K562 (cell line): ENCODE data around the gene NECTIN4. TPM values are rescaled to one million over a fixed set of nuclear protein-coding genes. Genes with fewer than 3 reads are reported as not detected.
"Not testable (repeated sequence)": the region's sequence is repeated elsewhere in the genome, so short reads cannot be mapped to it uniquely, and the experiment has no call there.

Source experiments
- ATAC-seq: fragments of 200-7000 bp; cut with Tn5 transposase; 3 replicates; pipeline ENCODE4 v1.9.1; 2020; ENCODE audit warnings: moderate library complexity
- BruUV-seq: library from RNA; stranded (reverse); fragments of 400-500 nt; replicated peaks from 2 replicates; lab custom pipeline; 2021; lab: Mats Ljungman, UMichigan
- CTCF ChIA-PET: fragments of 300-600 bp; formaldehyde crosslinking; extraction: SDS; loops from one replicate; lab custom pipeline; 2021; ENCODE audit warnings: low intra/inter-chr PET ratio; lab: Yijun Ruan, JAX
- POLR2A ChIA-PET: fragments of 300-600, 350-650 bp; sonication (Branson Sonifier 250); formaldehyde crosslinking; extraction: SDS; loops from one replicate; lab custom pipeline; 2021; ENCODE audit warnings: antibody characterized with exemption, inconsistent platforms; lab: Yijun Ruan, JAX
- DNase-seq, 4 experiments: peaks; one replicate each; pipeline versions ENCODE4 v3.0.0 to v3.0.0-alpha.2; 2011 to 2018; ENCODE audit warnings: low spot score in 3 of 4, mixed read lengths in 3 of 4; ENCODE audit errors: extremely low read depth in 1 of 4
- FAIRE-seq: peaks from 2 replicates; lab custom pipeline; 2011; peaks lifted over from hg19 to GRCh38; lab: Jason Lieb, UNC
- H2AFZ ChIP-seq: 2 replicates; pipeline ENCODE4 v1.6.0; 2011; ENCODE audit warnings: low read depth, low read length, control low read depth, inconsistent platforms
- H3K27ac ChIP-seq: fragments of 200-600 bp; 3 replicates; pipeline ENCODE4 v1.8.0; 2011; ENCODE audit warnings: low read depth, mild to moderate bottlenecking, control low read depth, inconsistent platforms, low read length, moderate library complexity, mixed read lengths; ENCODE audit errors: extremely low read depth
- H3K27me3 ChIP-seq, 2 experiments: fragments of 300-600 bp in 1 of 2; 2 replicates in 1 of 2; 3 replicates in 1 of 2; pipeline versions ENCODE4 v1.6.0 to v1.8.0; 2011; ENCODE audit warnings: inconsistent platforms in 2 of 2, low read length in 2 of 2, mild to moderate bottlenecking in 1 of 2, mixed read lengths in 1 of 2, moderate library complexity in 1 of 2; ENCODE audit not compliant: control insufficient read depth in 2 of 2, insufficient read depth in 2 of 2
- H3K36me3 ChIP-seq: fragments of 300-600 bp; 3 replicates; pipeline ENCODE4 v1.8.0; 2011; ENCODE audit warnings: mild to moderate bottlenecking, low read length, inconsistent platforms; ENCODE audit not compliant: control insufficient read depth, insufficient read depth
- H3K4me1 ChIP-seq, 2 experiments: fragments of 200-600 bp in 1 of 2; replicated peaks in 1 of 2; 2 replicates in 1 of 2; 3 replicates in 1 of 2; pipeline versions ENCODE4 v1.5.1 to v1.8.0; 2011; ENCODE audit warnings: inconsistent platforms in 2 of 2, low read length in 2 of 2, mild to moderate bottlenecking in 1 of 2, mixed read lengths in 1 of 2, moderate library complexity in 1 of 2; ENCODE audit not compliant: control insufficient read depth in 2 of 2, insufficient read depth in 2 of 2
- H3K4me2 ChIP-seq: 2 replicates; pipeline ENCODE4 v1.6.1; 2011; ENCODE audit warnings: low read length, control low read depth, inconsistent platforms, mixed read lengths; ENCODE audit not compliant: insufficient read depth
- H3K4me3 ChIP-seq: fragments of 200-600 bp; sonication (generic), shearing (Covaris generic); 2 replicates; pipeline ENCODE4 v1.5.1; 2016; ENCODE audit warnings: control low read depth, inconsistent platforms
- H3K79me2 ChIP-seq: fragments of 200-600 bp; 3 replicates; pipeline ENCODE4 v1.8.0; 2011; ENCODE audit warnings: low read length, inconsistent platforms; ENCODE audit not compliant: control insufficient read depth, insufficient read depth
- H3K9ac ChIP-seq, 2 experiments: 2 replicates each; pipeline versions ENCODE4 v1.6.0 to v1.6.1; 2011; ENCODE audit warnings: low read depth in 2 of 2, low read length in 2 of 2, control low read depth in 1 of 2, inconsistent platforms in 1 of 2, mild to moderate bottlenecking in 1 of 2, mixed read lengths in 1 of 2; ENCODE audit not compliant: insufficient read depth in 1 of 2
- H3K9me1 ChIP-seq: one replicate; pipeline ENCODE4 v1.6.0; 2011; ENCODE audit warnings: inconsistent platforms, mild to moderate bottlenecking, low read length, moderate library complexity; ENCODE audit not compliant: control insufficient read depth, insufficient read depth
- H3K9me3 ChIP-seq: replicated peaks from 2 replicates; pipeline ENCODE4 v1.5.1; 2011; ENCODE audit warnings: low read depth, low read length, inconsistent platforms; ENCODE audit not compliant: control insufficient read depth, insufficient read depth
- H4K20me1 ChIP-seq: replicated peaks from 2 replicates; pipeline ENCODE4 v1.6.1; 2011; ENCODE audit warnings: low read length, inconsistent platforms, mixed read lengths; ENCODE audit not compliant: control insufficient read depth, insufficient read depth
- USF1 ChIP-seq: sonication (generic); formaldehyde crosslinking; IDR thresholded peaks from 2 replicates; pipeline ENCODE4 v1.9.0; 2022; ENCODE audit warnings: mild to moderate bottlenecking, missing genetic modification reagents
- ZBTB33 ChIP-seq: sonication (generic); formaldehyde crosslinking; IDR thresholded peaks from 2 replicates; pipeline ENCODE4 v1.8.1; 2023; ENCODE audit warnings: mild to moderate bottlenecking, missing genetic modification reagents
- WGBS: fragments of 100-300 bp; shearing (Covaris generic); methylation state at CpG from one replicate; pipeline ENCODE4 v1.1.6; 2016; ENCODE audit warnings: low coverage, mixed read lengths; ENCODE audit not compliant: insufficient coverage; ENCODE audit errors: missing lambda C conversion rate; 5-methylcytosine and 5-hydroxymethylcytosine counted together
- in situ Hi-C: fragments of 300-500 bp; cut with MboI; formaldehyde crosslinking; loops from 4 replicates; pipeline ENCODE4 v1.15.0; 2018; ENCODE audit warnings: inconsistent platforms, mixed read lengths
- intact Hi-C: fragments of 100-400 bp; cut with micrococcal nuclease; formaldehyde crosslinking; loops from 2 replicates; pipeline ENCODE4 v1.14.2; 2022
- polyA plus RNA-seq, 8 experiments: library from polyadenylated mRNA; depleted of rRNA in 4 of 8; stranded (reverse) in 5 of 8; unstranded in 3 of 8; fragments of >200 nt; fragmentation: Nextera tagmentation in 2 of 8; fragmentation: Illumina TruSeq in 1 of 8; extraction: Ambion mirVana in 2 of 8; extraction: Trizol in 1 of 8; gene quantifications; 2 replicates each; pipeline versions ENCODE4 v1.2.1 to v1.2.3, GENCODE V29; 2011 to 2014; ENCODE audit warnings: inconsistent platforms in 1 of 8, missing spikeins in 1 of 8
- total RNA-seq, 7 experiments: library from RNA; depleted of rRNA in 6 of 7; stranded (reverse); fragments of >200 nt in 6 of 7; fragmentation: Illumina TruSeq in 2 of 7; extraction: Trizol in 2 of 7; gene quantifications; 2 replicates each; pipeline versions ENCODE4 v1.2.1 to v1.2.3, GENCODE V29; 2011 to 2021; ENCODE audit warnings: low replicate concordance in 1 of 7
- TF ChIP-seq, protein P1 (sequence below): sonication (generic); formaldehyde crosslinking; IDR thresholded peaks from 2 replicates; pipeline ENCODE4 v1.9.0; 2022; ENCODE audit warnings: mild to moderate bottlenecking, missing genetic modification reagents

NECTIN4 gene
- total and polyA plus RNA-seq, 9 of the 15 experiments (the other 6 are each of a cell fraction or from before 2014, with no cell fraction given): 0.01 to 0.09 TPM; not detected in 7

- H2AFZ ChIP-seq, intact Hi-C loops, FAIRE-seq, CTCF ChIA-PET, H4K20me1 ChIP-seq, BruUV-seq, H3K27me3 ChIP-seq, H3K9me3 ChIP-seq, ATAC-seq, H3K9me1 ChIP-seq, in situ Hi-C loops, DNase-seq: not testable (repeated sequence)
- Histone ChIP-seq H3K79me2 (peaks cover 94% of the 10 kb centered on the region), H3K36me3 (peaks cover 71% of the 10 kb centered on the region), H3K4me1 (peaks cover 28 to 49% of the 10 kb centered on the region in 2 experiments), H3K4me3 (peak overlapping the region; percentile 81; the same call in 1 of the 2 replicates), H3K9ac (peak overlapping the region; percentile 97 to 99; a peak in 3 of 4 replicates), H3K27ac (peak overlapping the region; percentile 27; the same call in 1 of the 3 replicates), H3K4me2 (peak overlapping the region; percentile 98)
- POLR2A ChIA-PET: interaction anchor here (1.1 to 5.3 kb wide), 6 partner anchors 11 to 38 kb away, joined by 4 to 39 read pairs (median 4); partner anchors contain the start of genes DEDD and UFC1
- 58% methylated on average over 5 of the region's 6 CpGs for WGBS
- TF ChIP-seq, protein P1, sequence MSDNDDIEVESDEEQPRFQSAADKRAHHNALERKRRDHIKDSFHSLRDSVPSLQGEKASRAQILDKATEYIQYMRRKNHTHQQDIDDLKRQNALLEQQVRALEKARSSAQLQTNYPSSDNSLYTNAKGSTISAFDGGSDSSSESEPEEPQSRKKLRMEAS (CRISPR knock-in tag): peak; percentile 32; the same call in 1 of the 2 replicates
- TF ChIP-seq USF1 (CRISPR knock-in tag) (peak; percentile 27; the same call in 1 of the 2 replicates), ZBTB33 (CRISPR knock-in tag) (peak; percentile 35; the same call in 1 of the 2 replicates)
These were observed 26.6 kb upstream of the NECTIN4 start for GRCh38 chr1:161115961-161116360.
